Upper lobe of right lung (tissue), 1 donor: ENCODE measurements around the gene HOXC4. TPM values are rescaled to one million over a fixed set of nuclear protein-coding genes. Genes with fewer than 3 reads are reported as not detected.

Experiments used
- ATAC-seq: fragments of 200-7000 bp; cut with Tn5 transposase; one replicate; pipeline ENCODE4 v1.9.1; 2020; ENCODE audit warnings: mild to moderate bottlenecking, moderate library complexity
- DNase-seq: peaks from one replicate; pipeline ENCODE4 v3.0.0-alpha.2; 2020
- H3K27ac ChIP-seq: fragments of 200-600 bp; one replicate; pipeline ENCODE4 v1.8.0; 2022
- H3K27me3 ChIP-seq: fragments of 200-600 bp; one replicate; pipeline ENCODE4 v1.8.0; 2022; ENCODE audit warnings: mild to moderate bottlenecking
- H3K36me3 ChIP-seq: fragments of 200-600 bp; one replicate; pipeline ENCODE4 v1.8.0; 2022
- H3K4me1 ChIP-seq: fragments of 200-600 bp; one replicate; pipeline ENCODE4 v1.8.0; 2022
- H3K4me3 ChIP-seq: fragments of 200-600 bp; one replicate; pipeline ENCODE4 v1.8.0; 2022; ENCODE audit warnings: mild to moderate bottlenecking
- H3K9me3 ChIP-seq: fragments of 200-600 bp; one replicate; pipeline ENCODE4 v1.8.0; 2022
- intact Hi-C: fragments of 100-400 bp; cut with DNase I; formaldehyde crosslinking; loops from one replicate; pipeline ENCODE4 v1.11.0; 2022
- total RNA-seq: library from RNA; stranded (reverse); fragmentation: NEBNext Ultra II Directional; extraction: Animal tissue kit (Norgen Biotek cat#: 25700); gene quantifications from one replicate; pipeline ENCODE4 v1.2.1, GENCODE V29; 2021
- TF ChIP-seq, protein P1 (sequence below): fragments of 200-600 bp; IDR thresholded peaks from one replicate; pipeline ENCODE4 v1.8.0; 2022; ENCODE audit warnings: antibody characterized with exemption
- donor health status: DM: no; HTN: yes; CAD: no; lungs with severe emphysema.

The HOXC4 gene
- total RNA-seq, 1 donor from 2014 or later: 0.61 TPM

DNA sequence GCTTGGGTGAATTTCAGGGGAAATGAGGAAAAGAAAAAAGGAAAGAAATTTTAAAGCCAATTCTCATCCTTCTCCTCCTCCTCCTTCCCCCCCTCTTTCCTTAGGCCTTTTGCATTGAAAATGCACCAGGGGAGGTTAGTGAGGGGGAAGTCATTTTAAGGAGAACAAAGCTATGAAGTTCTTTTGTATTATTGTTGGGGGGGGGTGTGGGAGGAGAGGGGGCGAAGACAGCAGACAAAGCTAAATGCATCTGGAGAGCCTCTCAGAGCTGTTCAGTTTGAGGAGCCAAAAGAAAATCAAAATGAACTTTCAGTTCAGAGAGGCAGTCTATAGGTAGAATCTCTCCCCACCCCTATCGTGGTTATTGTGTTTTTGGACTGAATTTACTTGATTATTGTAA is 1.9 kb downstream of the HOXC4 start:
- Histone ChIP-seq H3K36me3 (no peaks in the 10 kb centered on the region), H3K4me1 (peaks cover 11% of the 10 kb centered on the region), H3K27me3 (peaks cover 68% of the 10 kb centered on the region), H3K4me3 (no peak overlapping the region), H3K27ac (no peak overlapping the region), H3K9me3 (no peaks in the 10 kb centered on the region)
- TF ChIP-seq, protein P1, sequence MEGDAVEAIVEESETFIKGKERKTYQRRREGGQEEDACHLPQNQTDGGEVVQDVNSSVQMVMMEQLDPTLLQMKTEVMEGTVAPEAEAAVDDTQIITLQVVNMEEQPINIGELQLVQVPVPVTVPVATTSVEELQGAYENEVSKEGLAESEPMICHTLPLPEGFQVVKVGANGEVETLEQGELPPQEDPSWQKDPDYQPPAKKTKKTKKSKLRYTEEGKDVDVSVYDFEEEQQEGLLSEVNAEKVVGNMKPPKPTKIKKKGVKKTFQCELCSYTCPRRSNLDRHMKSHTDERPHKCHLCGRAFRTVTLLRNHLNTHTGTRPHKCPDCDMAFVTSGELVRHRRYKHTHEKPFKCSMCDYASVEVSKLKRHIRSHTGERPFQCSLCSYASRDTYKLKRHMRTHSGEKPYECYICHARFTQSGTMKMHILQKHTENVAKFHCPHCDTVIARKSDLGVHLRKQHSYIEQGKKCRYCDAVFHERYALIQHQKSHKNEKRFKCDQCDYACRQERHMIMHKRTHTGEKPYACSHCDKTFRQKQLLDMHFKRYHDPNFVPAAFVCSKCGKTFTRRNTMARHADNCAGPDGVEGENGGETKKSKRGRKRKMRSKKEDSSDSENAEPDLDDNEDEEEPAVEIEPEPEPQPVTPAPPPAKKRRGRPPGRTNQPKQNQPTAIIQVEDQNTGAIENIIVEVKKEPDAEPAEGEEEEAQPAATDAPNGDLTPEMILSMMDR: no peak
- DNase-seq (no peak), ATAC-seq (no peak)
- intact Hi-C loops: no loop called here

DNA sequence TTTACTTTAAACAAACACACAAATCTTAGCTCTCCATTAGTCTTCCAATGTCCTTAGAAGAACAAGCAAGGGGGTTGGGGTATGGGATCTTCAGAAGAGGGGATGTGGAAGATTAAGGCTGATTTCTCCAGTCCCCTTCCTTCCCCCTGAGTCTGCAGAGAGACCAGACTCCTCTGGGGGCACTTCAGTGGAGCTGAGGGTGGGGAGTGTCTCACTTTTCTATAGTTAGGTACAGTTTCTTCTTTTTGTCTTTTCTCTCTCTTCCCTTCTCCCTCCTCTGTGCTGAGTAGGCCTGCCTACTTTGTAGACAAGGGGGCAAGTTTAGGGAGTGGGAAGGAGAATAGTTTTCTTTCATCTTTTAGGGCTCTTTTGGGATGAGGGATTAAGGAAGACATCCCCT is 2.5 kb downstream of the HOXC4 start:
- intact Hi-C loops: no loop called here
- ATAC-seq (no peak), DNase-seq (no peak)
- TF ChIP-seq, protein P1: no peak
- no peak overlapping the region for H3K4me3 ChIP-seq
- peaks cover 11% of the 10 kb centered on the region for H3K4me1 ChIP-seq
- H3K27me3 ChIP-seq: peaks cover 68% of the 10 kb centered on the region
- no peak overlapping the region for H3K27ac ChIP-seq
- H3K9me3 ChIP-seq: no peaks in the 10 kb centered on the region
- H3K36me3 ChIP-seq: no peaks in the 10 kb centered on the region

DNA sequence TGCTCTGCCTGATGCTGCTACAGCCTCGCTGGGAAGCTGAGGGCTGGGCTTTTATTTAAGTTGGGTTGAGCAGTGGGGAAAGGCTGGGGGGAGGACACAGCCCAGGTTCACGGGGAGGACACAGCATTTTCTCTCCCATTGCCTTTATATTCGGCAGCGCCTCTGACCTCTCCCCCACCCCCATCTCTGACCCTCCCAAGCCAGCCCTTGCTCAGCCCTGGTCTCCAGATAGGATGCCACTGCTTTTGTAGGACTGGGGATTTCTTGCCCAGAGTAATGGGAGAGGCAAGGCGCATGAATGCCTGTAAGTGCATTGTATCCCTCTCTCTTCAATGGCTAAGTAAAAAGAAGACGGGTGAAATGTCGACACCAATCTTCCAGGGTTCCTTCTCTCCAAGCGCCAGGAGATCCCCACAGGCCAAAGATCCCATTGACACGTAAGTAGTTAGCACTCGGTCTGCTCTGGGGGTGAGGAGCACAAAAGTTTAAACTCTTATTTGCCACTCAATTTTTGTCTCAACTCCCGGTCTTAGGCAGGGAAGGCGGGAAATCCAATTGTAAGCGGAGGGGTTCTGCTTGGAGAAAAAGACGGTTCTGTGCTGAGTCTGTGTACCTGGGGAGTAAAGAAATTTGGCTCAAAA is 4.6 kb downstream of the HOXC4 start:
- H3K27me3 ChIP-seq: peaks cover 67% of the 10 kb centered on the region
- H3K4me1 ChIP-seq: peaks cover 4% of the 10 kb centered on the region
- TF ChIP-seq, protein P1: no peak
- no peak overlapping the region for H3K4me3 ChIP-seq
- no peak overlapping the region for H3K27ac ChIP-seq
- no peak for ATAC-seq
- no peak for DNase-seq
- H3K36me3 ChIP-seq: no peaks in the 10 kb centered on the region
- intact Hi-C loops: no loop called here
- H3K9me3 ChIP-seq: no peaks in the 10 kb centered on the region

- no peak overlapping the region for H3K4me3 ChIP-seq
- no peaks in the 10 kb centered on the region for H3K36me3 ChIP-seq
- ATAC-seq (no peak), DNase-seq (no peak)
- H3K27ac ChIP-seq: no peak overlapping the region
- H3K4me1 ChIP-seq: peaks cover under 1% of the 10 kb centered on the region
- H3K9me3 ChIP-seq: no peaks in the 10 kb centered on the region
- intact Hi-C loops: no loop called here
- H3K27me3 ChIP-seq: peaks cover 66% of the 10 kb centered on the region
- TF ChIP-seq, protein P1: no peak
Observed at GRCh38 chr12:54059668-54060067, 6.0 kb downstream of the HOXC4 start.

- ATAC-seq (no peak), DNase-seq (no peak)
- TF ChIP-seq, protein P1: no peak
- intact Hi-C loops: no loop called here
- Histone ChIP-seq H3K36me3 (no peaks in the 10 kb centered on the region), H3K27ac (no peak overlapping the region), H3K4me3 (no peak overlapping the region), H3K27me3 (peaks cover 65% of the 10 kb centered on the region), H3K4me1 (no peaks in the 10 kb centered on the region), H3K9me3 (no peaks in the 10 kb centered on the region)
Observed at GRCh38 chr12:54060174-54060974, 6.7 kb downstream of the HOXC4 start.
